ENCODE results near the gene FBLN1. TPM values are rescaled to one million over a fixed set of nuclear protein-coding genes. Genes with fewer than 3 reads are reported as not detected.

FBLN1 gene
- total RNA-seq, 1 experiment from 2014 or later = 23.4 TPM

DNA sequence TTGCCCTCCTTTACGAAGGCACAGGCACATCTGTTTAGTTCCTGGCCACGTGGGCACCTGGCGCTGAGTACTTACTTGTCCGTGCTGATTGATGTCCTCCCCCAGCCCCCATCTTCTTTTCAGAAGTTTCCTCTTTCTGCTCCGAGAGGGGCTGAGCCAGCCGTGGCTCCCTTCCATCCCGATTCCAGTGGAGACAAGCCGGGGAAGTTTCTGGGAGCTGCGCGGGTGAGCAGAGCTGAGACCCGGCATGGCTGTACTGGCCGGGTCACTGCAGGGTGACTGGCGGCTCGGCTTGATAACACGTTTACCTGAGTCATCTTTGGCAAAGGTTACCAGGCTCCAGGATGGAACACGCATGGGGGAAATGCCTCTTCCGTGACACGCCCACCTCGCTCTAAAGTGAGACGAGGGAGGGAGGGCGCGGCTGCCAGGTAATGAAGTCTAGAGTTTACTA, 123.5 kb downstream of the FBLN1 start (continued):
- TF ChIP-seq MAX (IDR thresholded peaks at IDR 0.05) (peak; percentile 98), POLR2A (IDR thresholded peaks at IDR 0.05; ENCODE audit: borderline replicate concordance, extremely low read depth, insufficient read depth, insufficient read length) (no peak)

DNA sequence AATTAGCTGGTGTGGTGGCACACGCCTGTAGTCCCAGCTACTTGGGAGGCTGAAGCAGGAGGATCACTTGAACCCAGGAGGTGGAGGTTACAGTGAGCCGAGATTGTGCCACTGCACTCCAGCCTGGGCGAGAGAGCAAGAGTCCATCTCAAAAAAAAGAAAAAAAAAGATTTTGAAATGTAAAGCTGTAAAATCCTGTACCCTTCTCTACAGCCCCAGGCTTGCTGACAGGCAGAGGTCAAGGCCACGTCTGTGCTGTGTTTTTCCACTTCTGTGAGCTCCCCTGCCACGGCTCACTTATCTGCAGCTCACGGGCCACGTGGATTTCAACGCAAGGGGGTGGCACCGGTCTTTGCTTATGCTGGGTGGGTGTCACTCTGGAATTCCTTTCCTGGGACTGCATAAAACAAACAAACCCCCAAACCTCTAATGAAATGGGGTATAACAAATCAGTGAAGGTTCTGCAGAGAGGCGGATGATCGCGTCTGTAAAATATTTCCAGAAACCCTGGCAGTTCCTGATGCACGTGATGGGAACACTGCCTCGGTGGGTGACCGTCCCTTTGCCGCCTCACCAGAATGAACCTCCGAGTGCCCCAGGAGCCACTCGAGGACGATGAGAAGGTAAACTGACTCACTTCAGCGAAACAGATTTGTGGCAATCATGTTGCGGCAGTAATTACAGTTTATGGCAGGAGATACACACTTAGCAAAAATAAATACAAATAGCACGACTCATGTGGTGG, 125.0 kb downstream of the FBLN1 start:
- no peak for ATAC-seq
- H3K4me1 ChIP-seq (ENCODE audit: control insufficient read depth in 1 of 2, insufficient read depth in 2 of 2, low read length in 2 of 2) = peaks cover 16 to 46% of the 10 kb centered on the region in 2 experiments
- H3K27ac ChIP-seq (ENCODE audit: low read depth, low read length) = no peak overlapping the region
- no peak overlapping the region for H3K4me3 ChIP-seq (replicated peaks in 1 of 2; ENCODE audit: low read depth in 1 of 2, low read length in 2 of 2)
- no peak for DNase-seq (ENCODE audit: low read depth, low spot score)
- no TSS peak for BruUV-seq (replicated peaks)
- TF ChIP-seq ATF3 (IDR thresholded peaks at IDR 0.05) (no peak), ZFX (IDR thresholded peaks at IDR 0.05) (no peak), ZNF274 (IDR thresholded peaks at IDR 0.05; ENCODE audit: low read depth, low read length) (no peak), POLR2AphosphoS5 (IDR thresholded peaks at IDR 0.05; ENCODE audit: low read depth, low read length) (no peak), TCF7L2 (IDR thresholded peaks at IDR 0.05; ENCODE audit: borderline replicate concordance, extremely low read depth, insufficient read depth, insufficient read length) (no peak), EZH2phosphoT487 (IDR thresholded peaks at IDR 0.05; ENCODE audit: borderline replicate concordance) (no peak), SRF (IDR thresholded peaks at IDR 0.05; ENCODE audit: low read depth) (no peak), JUND (IDR thresholded peaks at IDR 0.05) (no peak), SIN3A (IDR thresholded peaks at IDR 0.05; ENCODE audit: low read depth) (no peak), EGR1 (IDR thresholded peaks at IDR 0.05; ENCODE audit: low read depth) (no peak), CBX3 (IDR thresholded peaks at IDR 0.05; ENCODE audit: low read depth) (no peak), FOSL1 (IDR thresholded peaks at IDR 0.05; ENCODE audit: low read depth) (no peak), MAX (IDR thresholded peaks at IDR 0.05) (no peak), YY1 (IDR thresholded peaks at IDR 0.05; ENCODE audit: extremely low read depth, insufficient replicate concordance, low read depth, low read length) (no peak), POLR2A (IDR thresholded peaks at IDR 0.05; ENCODE audit: borderline replicate concordance, extremely low read depth, insufficient read depth, insufficient read length) (no peak), ELF1 (IDR thresholded peaks at IDR 0.05; ENCODE audit: borderline replicate concordance, low read depth) (no peak), SP1 (IDR thresholded peaks at IDR 0.05; ENCODE audit: low read depth) (no peak)
- TF ChIP-seq, protein P1, sequence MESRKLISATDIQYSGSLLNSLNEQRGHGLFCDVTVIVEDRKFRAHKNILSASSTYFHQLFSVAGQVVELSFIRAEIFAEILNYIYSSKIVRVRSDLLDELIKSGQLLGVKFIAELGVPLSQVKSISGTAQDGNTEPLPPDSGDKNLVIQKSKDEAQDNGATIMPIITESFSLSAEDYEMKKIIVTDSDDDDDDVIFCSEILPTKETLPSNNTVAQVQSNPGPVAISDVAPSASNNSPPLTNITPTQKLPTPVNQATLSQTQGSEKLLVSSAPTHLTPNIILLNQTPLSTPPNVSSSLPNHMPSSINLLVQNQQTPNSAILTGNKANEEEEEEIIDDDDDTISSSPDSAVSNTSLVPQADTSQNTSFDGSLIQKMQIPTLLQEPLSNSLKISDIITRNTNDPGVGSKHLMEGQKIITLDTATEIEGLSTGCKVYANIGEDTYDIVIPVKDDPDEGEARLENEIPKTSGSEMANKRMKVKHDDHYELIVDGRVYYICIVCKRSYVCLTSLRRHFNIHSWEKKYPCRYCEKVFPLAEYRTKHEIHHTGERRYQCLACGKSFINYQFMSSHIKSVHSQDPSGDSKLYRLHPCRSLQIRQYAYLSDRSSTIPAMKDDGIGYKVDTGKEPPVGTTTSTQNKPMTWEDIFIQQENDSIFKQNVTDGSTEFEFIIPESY (IDR thresholded peaks at IDR 0.05; ENCODE audit: extremely low read depth, insufficient replicate concordance, low read length) = no peak
- TF ChIP-seq, protein P2, sequence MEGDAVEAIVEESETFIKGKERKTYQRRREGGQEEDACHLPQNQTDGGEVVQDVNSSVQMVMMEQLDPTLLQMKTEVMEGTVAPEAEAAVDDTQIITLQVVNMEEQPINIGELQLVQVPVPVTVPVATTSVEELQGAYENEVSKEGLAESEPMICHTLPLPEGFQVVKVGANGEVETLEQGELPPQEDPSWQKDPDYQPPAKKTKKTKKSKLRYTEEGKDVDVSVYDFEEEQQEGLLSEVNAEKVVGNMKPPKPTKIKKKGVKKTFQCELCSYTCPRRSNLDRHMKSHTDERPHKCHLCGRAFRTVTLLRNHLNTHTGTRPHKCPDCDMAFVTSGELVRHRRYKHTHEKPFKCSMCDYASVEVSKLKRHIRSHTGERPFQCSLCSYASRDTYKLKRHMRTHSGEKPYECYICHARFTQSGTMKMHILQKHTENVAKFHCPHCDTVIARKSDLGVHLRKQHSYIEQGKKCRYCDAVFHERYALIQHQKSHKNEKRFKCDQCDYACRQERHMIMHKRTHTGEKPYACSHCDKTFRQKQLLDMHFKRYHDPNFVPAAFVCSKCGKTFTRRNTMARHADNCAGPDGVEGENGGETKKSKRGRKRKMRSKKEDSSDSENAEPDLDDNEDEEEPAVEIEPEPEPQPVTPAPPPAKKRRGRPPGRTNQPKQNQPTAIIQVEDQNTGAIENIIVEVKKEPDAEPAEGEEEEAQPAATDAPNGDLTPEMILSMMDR (IDR thresholded peaks at IDR 0.05 in 2 of 3, conservative IDR thresholded peaks at IDR 0.05 in 1 of 3; ENCODE audit: borderline replicate concordance in 1 of 3, insufficient read depth in 1 of 3, low read depth in 2 of 3, low read length in 2 of 3) = no peak
- H3K36me3 ChIP-seq (ENCODE audit: control insufficient read depth in 1 of 2, insufficient read depth in 2 of 2, low read length in 2 of 2) = no peaks in the 10 kb centered on the region; a peak in 1 of 4 replicates
- POLR2A ChIA-PET = interaction anchor here (1.6 kb wide), 1 partner anchor 13 kb away, joined by 5 read pairs; no protein-coding TSS in a partner anchor
- intact Hi-C loops (cut with micrococcal nuclease) = no loop called here
- no peaks in the 10 kb centered on the region for H3K9me2 ChIP-seq (ENCODE audit: insufficient read depth)
- H3K9ac ChIP-seq (ENCODE audit: low read length) = no peak overlapping the region
- CTCF ChIA-PET = interaction anchor here (1.2 kb wide), 1 partner anchor 50 kb away, joined by 3 read pairs; no protein-coding TSS in a partner anchor
- peaks cover 6% of the 10 kb centered on the region; the same call in 1 of the 2 replicates for H3K79me2 ChIP-seq (ENCODE audit: insufficient read depth, low read length)
- H3K27me3 ChIP-seq (ENCODE audit: insufficient read depth, low read length) = no peaks in the 10 kb centered on the region
- no peaks in the 10 kb centered on the region for H4K20me1 ChIP-seq (ENCODE audit: insufficient read depth)
- H3K9me3 ChIP-seq (ENCODE audit: control insufficient read depth in 1 of 2, insufficient read depth in 1 of 2, low read depth in 1 of 2, low read length in 2 of 2) = peaks cover 0 to 16% of the 10 kb centered on the region in 2 experiments; a peak in 1 of 4 replicates
- no peak overlapping the region for H2AFZ ChIP-seq (ENCODE audit: low read depth, low read length, poor library complexity, severe bottlenecking)
- H3K4me2 ChIP-seq (ENCODE audit: low read length) = 0 out of 2 replicates have a peak overlapping the region, but pooled peaks have one; percentile 0
- RAD21 ChIA-PET (ENCODE audit: low non-redundant PET in 1 of 2, low total read pairs in 2 of 2, uncharacterized antibody in 2 of 2, unreplicated experiment in 2 of 2) = no interaction called here

All from HCT116 (cell line).